ENCODE measurements around the gene PLCB1.

Gene PLCB1

DNA sequence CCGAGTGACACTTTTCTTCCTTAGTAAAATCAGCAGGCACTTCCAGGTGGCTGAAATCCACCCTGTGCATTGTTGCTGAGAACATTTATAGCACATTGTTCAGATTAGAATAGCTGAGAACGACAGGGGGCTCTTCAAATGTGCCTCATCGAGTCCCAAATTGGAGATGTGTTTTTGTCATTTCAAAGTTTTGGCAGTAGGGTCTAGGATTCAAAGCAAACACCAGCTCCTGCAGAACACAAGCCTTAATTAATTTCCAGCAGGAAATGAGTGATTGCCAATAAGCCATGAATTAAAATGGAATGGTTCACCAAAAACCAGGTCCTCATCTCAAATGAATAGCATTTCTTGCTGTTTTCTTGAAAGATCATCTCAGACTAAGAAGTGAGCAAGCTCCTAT lies 171.6 kb downstream of the PLCB1 start:
- no peak for DNase-seq (ENCODE audit: low read depth)

DNA sequence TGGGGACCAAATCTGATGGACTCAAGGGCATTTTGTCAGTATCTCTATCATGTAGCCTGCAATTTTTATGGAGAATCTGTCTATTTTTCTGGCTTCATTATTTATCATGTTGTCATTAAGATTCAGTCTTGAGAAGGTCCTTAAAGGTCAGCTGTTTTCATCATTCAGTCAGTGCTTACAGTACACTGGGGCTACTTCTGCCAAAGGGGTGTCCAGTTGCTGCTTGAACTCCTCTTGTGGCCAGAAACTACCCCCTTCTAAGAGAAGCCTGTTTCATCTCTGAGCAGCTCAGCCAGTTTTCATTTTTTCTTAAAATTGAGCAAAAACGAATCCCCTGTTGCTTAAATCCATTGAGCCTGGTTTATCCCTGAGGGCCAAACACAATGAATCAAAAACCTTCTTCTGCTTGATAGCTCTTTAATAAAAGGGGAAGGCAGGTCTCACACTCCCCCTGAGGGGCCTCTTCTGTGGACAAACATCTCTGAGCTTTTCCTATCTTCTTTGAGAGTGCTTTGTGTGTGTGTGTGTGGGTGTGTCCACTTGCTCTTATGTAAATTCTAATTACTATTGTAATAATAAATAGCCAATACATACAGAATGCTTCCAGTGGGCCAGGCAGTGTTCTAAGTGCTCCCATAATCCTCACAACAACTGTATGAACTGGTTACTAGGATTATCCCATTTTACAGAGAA lies 172.2 kb downstream of the PLCB1 start:
- peak; percentile 49 for DNase-seq (ENCODE audit: low read depth)

DNA sequence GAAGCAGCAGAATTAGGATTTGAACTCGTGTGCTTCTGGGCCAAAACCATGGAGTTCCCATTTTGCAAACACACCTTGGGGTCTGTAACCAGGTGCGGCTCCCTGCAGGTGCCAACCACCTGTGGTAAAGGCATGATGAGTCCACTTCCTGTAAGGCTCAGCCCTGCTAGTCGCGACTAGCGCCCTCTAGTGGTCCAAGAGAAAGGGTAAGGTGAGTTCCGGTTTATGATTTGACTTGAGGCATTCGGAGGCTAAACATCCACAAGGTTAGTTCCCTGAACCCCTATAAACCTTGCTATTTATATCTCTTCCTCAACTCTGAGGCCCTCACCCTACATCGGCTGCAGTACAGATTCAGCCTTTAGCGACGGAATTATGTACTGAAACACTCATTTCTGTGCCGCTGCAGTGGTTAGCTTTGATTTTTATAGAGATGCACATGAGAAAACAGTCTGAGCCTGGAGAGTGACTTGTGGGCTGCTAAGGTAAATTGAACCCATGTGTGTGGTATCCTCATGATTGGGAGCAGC lies 173.4 kb downstream of the PLCB1 start:
- no peak for DNase-seq (ENCODE audit: low read depth)

DNA sequence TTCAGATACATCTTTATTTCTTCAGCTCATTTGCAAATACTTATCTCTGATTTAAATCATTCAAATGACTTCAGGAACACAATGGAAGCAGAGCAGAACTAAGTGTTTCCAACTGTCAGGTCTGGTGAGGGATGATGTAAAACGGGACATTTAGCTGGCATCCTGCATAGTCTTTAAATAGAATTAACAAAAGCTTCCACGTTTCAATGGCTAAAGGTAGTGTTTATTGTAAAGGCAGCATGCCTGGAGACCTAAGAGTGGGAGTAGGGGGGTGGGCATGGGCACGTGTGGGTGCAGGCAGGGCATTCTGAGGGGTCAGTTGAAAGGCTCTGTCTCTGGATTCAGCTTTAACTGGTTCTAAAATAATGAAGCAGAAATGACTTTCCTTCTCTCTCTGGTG lies 174.9 kb downstream of the PLCB1 start:
- DNase-seq (ENCODE audit: low read depth) = no peak

DNA sequence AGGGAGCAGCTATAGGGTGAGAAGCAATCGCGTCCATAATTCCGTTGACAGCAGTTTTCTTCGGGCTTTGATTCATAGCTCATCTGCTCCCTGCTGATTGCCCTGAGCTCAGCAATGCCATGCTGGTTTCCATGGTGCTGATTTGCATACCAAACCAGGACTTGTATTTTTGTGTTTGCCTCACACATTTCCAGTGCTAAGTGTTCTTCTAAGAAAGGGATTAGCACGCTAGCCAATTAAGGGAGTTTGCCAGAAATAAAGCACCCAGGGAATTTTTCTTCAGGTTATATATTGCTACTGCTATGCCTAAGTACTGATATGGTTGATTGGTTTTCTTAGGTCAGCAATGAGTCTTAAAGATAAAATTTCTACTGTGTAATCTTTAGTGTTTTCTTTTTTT lies 177.6 kb downstream of the PLCB1 start:
- no peak for DNase-seq (ENCODE audit: low read depth)

DNA sequence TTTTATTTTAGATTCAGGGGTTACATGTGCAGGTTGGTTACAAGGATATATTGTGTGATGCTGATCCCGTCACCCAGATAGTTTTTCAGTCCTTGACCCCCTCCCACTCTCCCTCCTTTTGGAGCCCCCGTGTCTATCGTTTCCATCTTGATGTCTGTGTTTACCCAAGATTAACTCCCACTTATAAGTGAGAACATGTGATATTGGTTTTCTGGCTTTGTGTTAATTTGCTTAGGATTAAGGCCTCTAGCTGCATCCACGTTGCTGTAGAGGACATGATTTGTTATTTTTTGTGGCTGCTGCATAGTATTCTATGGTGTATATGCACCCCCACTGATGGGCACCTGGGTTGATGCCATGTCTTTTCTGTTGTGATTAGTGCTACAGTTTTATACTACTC lies 178.6 kb downstream of the PLCB1 start:
- no peak for DNase-seq (ENCODE audit: low read depth)

DNA sequence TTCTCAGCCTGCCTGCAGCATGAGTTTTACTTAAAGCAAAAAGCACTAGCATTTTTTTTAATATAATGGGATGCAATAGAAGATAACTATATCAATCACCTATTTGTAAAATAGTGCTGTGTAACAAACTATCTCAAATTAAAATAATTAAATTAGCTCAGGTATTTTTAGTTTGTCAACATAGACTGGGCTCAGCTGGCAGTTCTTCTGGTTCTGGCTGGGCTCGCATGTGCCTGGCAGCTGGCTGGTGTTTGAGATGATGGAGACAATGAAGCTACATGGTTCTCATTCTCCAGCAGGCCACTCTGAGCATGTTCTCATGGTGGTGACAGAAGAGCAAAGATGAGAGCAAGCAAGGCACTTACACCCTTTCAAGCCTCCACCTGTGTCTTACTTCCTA lies 181.0 kb downstream of the PLCB1 start:
- DNase-seq (ENCODE audit: low read depth) = no peak

DNA sequence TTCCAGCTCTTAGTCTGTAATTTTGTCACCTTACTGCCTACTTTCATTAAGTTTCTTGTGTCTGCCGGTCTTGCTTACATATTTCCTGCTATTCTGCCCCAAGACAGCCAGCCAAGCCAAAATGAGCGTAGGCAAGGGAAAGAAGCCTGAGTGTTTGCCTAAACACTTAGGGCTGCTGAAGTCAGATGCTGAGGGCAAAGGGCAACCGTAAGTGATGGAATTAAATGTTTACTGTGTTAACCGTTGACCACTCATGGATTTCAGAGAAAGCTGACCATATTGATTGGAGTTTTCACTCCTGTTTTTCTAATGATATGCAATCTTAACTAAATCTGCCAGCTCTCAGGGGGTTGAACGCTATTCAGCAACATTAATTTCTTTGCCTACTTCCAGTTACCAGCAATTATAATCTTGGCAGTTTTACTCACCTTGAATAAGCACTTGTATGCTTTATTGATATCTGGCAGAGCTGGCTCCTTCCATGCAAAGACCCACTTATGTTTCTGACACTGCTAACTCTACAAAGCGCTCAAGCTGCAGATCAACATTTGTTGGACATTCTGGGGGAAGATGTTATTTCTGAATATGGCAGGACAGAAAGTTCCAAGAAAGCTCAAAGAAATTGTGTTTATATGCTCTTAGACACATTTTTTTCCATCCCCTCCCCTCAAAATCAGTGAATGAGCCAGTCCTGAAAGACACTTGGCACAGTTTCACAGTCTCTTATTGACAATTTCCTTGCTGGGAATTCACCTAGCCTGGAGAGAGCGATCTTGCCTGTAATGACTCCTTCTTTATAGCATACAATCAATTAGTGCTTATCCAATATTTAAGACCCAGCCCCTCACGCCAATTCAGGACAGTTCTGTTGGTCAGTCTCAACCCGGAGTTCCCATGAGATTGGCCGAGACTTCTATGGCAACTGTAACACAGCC lies 183.8 kb downstream of the PLCB1 start:
- DNase-seq (ENCODE audit: low read depth) = no peak

DNA sequence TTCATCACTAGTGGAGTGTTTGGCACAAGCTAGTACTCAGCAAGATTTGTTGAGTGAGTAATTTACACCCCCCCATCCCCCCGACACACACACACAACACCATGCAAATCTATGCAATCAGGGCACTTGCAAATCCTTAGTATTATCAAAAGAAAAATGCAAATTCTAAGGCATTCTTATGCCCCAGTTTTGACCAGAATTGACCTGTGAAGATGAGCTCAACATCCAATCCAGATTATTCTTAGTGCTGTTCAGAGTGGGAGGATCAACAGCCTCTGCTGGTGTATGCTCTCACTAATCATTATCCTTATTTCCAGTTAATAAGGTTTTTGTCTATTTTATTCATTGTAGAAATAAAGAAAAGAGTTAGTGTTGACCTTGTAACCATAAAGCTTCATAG lies 185.4 kb downstream of the PLCB1 start:
- no peak for DNase-seq (ENCODE audit: low read depth)

DNA sequence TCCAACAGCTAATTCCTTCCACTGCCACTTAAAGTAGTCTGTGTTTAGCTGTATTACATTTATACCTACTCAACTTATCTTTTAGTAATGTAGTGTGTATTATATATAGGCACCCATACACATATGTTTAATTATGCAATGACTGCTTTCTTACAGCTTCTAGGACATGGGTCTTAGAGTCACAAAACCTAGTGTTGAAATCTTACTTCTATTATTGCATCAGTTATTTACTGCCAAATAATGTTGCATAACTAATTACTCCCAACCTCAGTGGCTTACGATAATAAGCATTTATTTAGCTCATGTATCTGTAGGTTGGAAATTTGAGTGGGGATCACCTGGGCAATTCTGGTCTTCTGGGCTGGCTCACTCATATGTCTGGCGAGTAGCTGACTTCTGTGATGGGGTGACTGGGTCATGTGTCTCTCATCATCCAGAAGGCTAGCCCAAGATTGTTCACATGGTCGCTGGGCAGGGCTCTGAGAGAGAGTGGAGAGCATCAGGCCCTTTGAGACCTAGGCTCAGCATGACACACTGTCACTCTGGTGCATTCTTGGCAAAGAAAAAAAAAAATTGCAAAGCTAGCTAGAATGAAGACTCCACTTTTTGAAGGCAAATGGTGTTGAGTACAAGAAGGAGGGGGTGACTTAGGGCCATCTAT lies 187.0 kb downstream of the PLCB1 start:
- DNase-seq (ENCODE audit: low read depth) = no peak

DNA sequence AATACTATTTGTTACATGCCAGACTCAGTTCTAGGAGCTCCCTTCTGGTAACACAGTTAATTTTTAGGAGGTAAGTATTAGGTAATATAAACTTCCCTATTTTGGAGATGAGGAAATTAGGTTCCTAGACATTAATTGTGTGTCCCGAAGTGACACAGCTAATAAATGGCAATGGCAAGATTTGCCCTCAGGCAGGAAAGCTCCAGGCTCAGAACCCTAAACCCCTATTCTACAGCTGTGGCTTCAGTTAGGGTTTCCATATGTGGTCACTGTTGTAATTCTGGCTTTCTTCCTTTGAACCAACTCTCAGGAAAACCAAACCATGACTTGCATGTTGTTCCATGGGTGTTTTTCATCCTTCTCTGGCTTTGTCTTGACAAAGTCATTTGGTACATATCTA lies 188.2 kb downstream of the PLCB1 start:
- DNase-seq (ENCODE audit: low read depth) = no peak

DNA sequence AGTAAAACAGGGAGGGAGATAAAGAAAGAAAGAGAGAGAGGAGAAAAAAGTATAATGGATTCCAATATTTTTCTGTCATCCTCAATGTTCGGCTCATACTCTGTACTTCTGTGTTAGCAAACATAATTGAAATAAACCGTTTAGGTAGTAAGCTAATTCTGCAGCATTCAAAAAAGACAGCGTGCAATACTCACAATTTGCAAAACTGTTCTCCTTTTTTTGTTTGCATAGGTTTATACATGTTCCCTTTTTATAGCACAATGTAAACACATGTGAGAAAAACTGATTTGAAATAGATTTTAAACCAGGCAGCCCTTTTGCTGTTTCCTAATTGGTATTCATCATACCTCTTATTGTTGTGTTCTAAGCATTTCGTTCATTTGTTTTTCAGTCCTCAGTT lies 188.9 kb downstream of the PLCB1 start:
- no peak for DNase-seq (ENCODE audit: low read depth)

DNA sequence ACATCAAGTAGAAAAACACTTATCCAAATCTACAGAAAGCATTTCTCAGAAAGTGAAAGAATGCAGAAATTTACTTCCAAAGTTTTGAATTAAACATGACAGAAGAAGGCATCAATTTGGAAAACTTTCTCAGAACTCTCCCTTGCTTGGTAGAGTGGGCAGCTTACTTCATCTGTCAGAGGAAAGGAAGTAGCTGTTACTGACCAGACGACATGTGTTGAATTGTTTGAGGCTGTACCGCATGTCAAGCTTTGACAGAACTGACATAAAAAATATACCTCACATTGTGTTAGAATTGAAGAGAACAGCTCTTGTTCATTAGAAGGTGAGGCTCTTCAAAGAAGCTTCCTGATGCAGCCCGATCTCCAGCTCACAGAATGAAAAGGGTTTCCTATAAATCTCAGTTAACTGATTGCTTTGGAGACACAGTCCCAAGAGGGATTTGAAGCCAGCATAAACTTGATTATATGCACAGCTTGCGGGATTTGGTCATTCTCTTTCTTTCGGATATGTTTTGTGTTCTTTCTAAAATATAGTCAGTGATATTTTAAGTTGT lies 190.7 kb downstream of the PLCB1 start:
- DNase-seq (ENCODE audit: low read depth) = no peak

DNA sequence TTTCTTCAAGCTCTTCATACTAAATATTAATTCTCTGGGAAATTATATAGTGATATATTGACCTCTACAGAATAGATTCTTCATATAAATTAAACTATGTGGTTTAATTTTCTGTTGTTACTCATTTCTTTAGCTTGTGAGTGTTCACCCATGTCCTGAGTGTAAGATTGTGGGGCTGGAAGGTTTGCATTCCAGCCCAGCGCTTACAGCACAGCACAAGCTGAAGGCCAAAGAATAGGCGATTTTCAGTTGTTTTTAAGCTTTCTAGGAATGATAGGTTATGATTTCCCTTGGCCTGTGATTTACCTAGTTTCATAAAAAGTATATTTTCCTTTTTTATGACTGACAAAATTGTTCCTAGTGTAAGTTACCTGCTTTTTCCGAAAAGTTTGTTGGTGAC lies 194.1 kb downstream of the PLCB1 start:
- DNase-seq (ENCODE audit: low read depth) = no peak

DNA sequence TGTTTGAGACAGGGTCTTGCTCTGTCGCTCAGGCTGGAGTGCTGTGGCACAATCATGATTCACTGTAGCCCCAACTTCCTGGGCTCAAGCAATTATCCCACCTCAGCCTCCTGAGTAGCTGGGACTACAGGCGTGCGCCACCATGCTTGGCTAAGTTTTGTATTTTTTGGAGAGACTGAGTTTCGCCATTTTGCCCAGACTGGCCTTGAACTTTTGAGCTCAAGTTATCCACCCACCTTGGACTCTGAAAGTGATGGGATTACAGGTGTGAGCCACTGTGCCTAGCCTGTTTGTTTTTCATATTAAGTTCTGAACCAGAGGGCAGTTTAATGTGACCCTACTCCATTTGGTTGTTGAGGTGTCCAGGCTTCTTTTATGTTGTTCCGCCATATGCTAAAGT lies 194.8 kb downstream of the PLCB1 start:
- DNase-seq (ENCODE audit: low read depth) = no peak

DNA sequence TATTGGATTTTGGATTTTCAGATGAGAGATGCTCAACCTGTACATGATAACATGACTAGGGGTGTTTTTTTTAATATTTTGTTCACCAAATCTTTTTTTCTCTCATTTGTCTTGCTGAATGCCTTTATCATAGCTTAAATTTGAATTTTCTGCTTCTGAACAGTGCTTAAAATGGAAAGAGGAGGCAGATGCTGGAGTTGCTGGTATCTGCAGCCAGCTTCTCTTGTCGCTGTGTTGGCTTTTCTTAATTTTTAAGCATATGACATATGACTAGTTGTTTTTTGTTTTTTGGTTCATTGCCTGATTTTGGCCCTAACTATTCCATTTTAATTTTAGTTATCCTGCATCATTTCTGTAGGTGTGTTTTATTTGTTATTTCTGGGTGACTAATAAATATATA lies 196.1 kb downstream of the PLCB1 start:
- DNase-seq (ENCODE audit: low read depth) = no peak

DNA sequence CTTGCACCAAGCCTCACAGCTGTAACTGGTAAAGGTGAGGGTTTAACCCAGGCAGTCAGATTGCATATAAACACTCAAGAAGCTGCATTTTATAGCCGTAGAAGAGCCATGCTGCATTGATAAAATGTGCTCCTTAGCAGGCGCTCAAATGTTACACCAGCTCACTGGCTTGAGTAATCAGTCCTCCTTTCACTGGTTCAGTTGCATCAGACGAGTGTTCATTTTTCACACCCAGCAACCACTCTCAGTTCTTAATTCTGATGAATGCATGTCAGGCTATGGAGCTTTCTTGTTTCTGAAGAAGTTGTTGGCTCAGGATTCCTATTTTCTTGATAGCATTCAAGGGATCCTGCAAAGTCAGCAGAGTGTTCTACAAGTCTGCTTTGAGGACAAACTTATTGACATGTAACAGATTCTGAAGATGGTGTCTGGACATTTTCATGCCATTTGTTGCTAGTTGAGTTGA lies 198.3 kb downstream of the PLCB1 start:
- no peak for DNase-seq (ENCODE audit: low read depth)

DNA sequence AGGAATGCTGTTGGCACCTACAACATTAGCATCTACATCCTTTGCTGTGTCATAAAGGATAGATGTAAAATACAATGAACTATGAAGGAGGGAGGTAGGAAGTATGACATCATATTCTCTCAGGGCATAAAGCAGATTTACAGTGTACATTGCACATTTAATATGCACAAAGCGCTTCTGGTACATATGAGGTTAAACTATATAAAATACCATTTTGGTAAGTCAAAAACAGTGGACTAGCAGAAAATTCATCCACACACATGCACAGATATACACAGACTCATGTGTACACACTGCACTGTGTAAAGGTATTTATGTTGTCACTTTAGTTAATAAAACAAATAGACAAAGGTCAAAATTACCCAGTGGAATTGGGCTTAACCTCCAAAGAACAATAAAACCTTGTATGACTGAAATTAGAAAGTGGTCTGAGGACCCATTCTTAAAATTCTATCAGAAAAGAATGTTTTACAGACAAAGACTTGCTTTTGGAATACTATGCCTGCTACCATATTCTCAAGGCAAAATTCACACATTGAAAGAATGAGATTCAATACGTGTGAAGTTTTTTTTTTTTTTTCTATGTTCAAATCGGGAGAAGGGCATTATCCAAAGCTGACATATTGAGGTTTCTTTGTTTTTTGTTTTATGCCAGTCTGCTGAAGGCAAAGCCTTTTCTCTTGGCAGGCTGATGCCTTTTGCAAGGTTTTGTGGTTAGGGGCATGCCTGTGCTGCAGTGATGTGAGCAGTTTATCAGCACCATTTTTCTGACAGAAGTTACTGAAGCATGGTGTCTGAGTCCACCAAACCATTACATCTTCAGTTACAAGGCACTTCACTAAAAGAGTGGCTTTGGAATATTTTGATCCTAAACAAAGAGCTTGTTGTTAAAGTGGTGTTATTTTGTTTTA lies 199.0 kb downstream of the PLCB1 start:
- DNase-seq (ENCODE audit: low read depth) = no peak

DNA sequence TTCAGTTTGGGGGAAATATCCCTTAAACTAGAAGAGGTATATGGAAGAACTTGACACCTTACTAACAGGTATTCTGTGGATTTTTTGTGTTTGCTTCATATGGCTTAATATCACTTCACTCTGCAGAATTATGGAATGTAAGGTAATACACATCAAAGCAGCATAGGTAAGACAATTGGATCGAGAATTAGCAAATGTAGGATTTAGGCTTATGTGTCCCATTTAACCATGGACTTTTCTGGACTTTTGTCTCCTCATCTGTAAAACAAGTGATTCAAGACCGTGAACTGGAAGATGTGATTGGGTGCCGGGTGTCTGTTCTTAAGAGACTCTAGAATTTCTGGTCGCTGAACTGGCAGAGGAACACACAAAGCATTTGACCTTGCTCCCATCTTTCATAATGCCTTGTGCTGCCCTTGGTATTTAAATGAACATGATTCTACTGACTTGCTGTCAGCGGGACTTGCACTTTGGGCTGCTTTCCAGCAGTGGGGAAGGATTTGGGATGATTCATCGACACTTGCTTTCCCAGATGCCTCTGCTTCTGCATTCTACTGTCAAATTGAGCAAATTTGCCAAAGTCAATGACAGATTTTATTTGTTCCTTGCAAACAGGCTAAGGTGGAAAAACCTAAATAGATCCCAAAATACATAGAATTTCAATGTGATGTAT lies 199.8 kb downstream of the PLCB1 start:
- DNase-seq (ENCODE audit: low read depth) = peak; percentile 81

DNA sequence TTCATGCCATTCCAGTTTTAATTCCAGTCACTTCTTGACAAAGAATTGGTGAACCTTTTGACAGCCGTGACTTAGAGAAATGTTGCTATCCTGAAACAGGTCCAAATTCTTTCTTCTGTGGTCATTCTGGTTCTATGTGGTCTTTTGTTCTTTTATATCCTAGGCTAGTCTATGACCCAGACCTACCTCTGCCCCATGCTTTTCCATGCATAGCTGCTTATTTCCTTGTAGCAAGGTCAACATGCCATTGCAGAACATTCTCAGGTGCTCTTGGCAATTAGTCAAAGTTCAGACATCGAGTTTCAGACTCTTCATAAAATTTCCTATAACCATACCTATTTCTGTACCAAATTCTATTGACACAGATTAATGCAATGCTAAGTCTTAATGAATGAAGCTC lies 202.6 kb downstream of the PLCB1 start:
- no peak for DNase-seq (ENCODE audit: low read depth)

DNA sequence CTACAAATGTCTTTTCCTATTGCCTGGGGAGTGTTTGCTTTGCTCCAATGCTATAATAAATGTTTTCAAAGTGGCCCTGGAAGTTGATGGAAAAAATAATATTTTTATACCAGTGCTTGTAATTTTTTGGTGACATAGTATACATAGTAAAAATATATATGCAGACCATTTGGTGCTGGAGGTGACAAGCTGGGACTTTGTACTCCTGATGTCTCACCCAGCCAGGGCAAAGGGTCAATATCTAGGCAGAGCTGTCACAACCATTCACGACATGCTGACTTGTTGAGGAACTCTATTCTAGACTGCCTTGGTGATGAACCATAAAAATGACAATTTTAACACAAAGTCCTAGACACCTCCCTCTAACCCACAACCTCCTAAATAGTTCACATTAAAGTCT lies 203.0 kb downstream of the PLCB1 start:
- DNase-seq (ENCODE audit: low read depth) = no peak
